GM19240 (cell line): ENCODE data around the gene TMEM125.

Source experiments
- DNase-seq: peaks from one replicate; pipeline ENCODE4 v3.0.0; 2011; ENCODE audit warnings: low spot score; ENCODE audit not compliant: insufficient read length

The TMEM125 gene

DNA sequence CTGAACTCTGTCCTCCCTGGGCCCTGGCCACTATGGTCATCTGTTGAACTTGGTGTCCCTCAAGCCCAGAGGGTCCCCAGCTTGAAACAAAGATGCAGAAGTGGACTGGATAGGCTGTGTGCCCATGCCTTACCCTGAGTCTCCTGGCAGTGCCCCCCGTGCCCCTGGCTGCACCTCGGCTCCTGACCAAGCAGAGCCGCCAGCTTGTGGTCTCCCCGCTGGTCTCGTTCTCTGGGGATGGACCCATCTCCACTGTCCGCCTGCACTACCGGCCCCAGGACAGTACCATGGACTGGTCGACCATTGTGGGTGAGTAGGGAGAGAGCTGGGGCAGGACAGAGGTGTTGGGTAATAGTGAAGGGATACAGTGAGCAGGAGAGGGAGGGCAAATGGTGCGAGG lies 41.7 kb downstream of the TMEM125 start:
- no peak for DNase-seq

DNA sequence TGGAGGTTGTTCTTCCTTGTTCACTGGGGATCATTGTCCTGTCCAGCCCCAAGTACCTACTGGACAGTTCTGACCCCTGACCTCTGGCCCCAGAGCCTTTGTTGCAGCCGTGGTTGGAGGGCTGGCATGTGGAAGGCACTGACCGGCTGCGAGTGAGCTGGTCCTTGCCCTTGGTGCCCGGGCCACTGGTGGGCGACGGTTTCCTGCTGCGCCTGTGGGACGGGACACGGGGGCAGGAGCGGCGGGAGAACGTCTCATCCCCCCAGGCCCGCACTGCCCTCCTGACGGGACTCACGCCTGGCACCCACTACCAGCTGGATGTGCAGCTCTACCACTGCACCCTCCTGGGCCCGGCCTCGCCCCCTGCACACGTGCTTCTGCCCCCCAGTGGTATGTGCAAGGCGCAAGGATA lies 42.4 kb downstream of the TMEM125 start:
- DNase-seq = no peak

DNA sequence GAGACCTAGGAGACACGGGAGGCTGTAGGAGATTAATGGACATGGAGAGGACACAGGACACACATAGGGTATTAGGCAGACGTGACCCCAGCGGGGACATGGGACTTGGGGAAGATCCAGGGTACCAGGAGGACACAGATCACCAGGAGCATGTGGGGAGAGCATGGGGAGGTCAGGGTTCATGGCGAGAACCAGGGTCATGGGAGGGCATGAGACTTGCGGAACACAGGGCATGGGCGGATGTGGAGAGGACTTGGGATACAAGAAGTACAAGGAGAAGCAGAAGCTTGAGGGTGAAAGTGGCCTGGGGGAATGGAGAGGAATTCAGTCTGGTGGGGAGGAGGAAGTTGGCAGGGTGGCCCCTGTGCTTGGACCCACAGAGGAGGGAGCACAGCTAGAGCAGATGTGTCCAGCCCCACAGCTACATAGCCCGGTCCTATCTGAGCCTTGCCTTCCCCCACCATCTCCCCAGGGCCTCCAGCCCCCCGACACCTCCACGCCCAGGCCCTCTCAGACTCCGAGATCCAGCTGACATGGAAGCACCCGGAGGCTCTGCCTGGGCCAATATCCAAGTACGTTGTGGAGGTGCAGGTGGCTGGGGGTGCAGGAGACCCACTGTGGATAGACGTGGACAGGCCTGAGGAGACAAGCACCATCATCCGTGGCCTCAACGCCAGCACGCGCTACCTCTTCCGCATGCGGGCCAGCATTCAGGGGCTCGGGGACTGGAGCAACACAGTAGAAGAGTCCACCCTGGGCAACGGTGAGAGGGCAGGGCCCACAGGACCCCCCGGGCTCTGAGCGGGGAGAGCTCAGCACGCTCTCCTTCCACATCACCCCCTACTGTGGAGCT lies 43.1 kb downstream of the TMEM125 start:
- no peak for DNase-seq

DNA sequence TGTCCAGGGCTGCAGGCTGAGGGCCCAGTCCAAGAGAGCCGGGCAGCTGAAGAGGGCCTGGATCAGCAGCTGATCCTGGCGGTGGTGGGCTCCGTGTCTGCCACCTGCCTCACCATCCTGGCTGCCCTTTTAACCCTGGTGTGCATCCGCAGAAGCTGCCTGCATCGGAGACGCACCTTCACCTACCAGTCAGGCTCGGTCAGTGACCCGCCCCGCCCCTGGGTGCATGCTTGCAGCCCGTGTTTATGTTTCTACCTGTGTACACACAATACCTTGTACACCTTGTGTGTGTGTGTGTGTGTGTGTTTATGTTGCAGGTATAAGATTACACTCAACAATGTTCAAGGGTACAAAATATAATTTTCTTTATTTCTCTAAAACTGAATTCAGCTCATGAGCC lies 44.0 kb downstream of the TMEM125 start:
- DNase-seq = no peak

DNA sequence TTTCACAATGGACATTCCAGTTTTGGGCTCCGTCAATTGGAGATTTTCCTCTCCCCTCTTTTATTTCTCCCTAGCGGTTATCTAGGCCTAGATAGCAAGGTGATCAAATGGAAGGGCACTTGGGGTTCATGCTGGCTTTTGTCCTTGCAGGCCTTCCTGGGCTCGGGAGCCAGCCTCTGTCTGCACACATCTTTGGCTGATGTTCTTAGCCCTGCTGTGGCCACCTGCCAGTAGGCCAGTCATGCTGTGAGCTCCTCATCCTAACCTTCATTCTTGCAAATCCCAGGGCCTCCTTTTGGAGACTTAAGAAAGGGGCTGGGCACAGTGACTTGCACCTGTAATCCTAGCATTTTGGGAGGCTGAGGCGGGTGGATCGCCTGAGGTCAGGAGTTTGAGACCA lies 44.5 kb downstream of the TMEM125 start:
- DNase-seq = no peak

DNA sequence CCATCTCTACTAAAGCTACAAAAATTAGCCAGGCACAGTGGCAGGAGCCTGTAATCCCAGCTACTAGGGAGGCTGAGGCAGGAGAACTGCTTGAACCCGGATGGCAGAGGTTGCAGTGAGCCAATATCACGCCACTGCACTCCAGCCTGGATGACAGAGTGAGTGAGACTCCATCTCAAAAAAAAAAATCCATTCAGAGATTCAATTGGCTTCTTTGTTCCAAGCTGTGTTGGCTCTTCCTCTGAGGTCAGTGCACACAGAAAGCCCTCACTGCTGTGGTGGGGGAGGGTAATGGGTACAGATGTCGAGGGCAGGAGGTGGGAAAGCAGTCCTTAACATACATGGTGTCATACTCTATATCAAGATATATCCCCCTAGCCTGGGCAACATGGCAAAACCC lies 45.7 kb downstream of the TMEM125 start:
- DNase-seq = no peak

DNA sequence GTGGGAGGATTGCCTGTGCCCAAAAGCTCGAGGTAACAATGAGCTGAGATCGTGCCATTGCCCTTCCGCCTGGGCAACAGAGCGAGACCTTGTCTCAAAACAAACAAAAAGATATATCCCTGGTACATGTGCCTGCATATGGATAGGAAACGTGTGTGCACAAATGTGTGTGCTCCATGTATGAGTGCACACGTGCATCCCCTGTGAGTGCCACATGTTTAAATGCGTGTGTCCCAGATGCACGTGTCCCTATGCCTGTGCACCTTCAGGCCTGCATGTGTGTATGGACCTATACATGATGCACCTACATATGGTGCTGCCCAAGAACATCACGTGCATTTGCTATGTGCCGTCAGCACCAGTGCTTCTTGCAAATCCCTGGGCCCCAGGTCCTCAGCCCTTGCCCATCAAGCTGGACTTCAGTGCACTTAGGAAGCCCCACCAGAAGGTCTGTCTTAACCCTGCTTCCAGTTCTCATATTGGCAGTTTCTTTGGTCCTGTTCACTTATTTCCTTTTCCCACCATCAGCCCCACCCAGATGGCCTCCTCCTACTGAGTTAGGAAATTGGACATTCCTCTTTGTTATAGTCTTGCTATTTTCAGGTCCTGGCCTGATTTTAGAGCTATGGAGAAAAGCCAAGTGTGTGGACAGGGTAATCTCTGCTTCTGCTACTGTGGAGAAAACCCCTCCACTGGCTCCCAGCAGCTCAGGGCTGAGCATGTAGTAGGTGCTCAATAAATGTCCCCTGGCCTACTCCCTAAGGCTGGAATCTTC lies 46.4 kb downstream of the TMEM125 start:
- DNase-seq = no peak

DNA sequence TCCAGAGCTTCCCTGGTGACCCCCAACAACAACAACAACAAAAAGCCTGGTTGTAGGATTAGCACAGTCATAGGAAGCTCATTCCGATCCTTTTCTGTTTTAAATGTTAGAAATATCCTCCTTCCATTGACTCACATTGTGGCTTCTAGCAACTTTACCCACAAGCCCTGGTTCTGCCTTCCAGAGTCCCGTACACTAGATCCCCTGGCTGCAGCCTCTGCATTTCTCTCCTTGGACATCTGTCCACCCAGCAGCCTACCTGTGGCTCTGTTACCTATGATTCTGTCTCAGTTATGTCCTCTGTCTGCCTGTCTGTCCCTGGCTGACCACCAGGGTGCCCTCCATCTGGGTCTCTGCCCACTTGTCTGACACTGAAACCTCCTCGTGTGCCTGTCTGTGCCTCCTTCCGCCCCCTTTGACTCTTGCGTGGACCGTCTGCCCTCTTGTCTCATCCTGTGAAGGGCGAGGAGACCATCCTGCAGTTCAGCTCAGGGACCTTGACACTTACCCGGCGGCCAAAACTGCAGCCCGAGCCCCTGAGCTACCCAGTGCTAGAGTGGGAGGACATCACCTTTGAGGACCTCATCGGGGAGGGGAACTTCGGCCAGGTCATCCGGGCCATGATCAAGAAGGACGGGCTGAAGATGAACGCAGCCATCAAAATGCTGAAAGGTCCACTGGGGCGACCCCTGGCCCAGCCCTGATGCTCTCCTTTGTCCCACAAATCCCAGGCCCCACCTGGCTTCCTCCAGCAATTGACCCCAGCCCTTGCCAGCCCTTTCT lies 47.1 kb downstream of the TMEM125 start:
- DNase-seq = no peak

DNA sequence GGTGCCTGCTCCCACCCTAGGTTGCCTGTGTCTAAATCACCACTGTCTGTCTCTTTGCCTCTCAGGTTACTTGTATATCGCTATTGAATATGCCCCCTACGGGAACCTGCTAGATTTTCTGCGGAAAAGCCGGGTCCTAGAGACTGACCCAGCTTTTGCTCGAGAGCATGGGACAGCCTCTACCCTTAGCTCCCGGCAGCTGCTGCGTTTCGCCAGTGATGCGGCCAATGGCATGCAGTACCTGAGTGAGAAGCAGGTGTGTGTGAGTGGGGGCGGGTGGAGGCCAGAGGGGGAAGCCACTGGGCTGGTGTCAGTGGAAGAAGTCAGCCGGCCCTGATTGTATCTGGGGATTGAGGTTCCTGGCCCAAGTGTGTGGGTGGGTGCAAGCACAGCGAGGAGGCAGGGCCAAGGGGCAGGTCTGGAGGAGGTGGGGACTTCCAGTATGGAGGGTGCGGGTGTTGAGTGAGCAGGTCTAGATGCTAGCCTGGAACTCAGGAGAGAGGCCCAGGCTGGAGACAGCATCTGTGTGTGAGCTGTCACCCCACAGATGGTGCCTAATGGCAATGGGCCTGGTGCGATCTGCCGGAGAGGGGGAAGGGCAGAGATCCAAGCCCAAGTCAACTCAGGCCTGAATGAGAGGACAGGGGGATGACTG lies 48.2 kb downstream of the TMEM125 start:
- no peak for DNase-seq

DNA sequence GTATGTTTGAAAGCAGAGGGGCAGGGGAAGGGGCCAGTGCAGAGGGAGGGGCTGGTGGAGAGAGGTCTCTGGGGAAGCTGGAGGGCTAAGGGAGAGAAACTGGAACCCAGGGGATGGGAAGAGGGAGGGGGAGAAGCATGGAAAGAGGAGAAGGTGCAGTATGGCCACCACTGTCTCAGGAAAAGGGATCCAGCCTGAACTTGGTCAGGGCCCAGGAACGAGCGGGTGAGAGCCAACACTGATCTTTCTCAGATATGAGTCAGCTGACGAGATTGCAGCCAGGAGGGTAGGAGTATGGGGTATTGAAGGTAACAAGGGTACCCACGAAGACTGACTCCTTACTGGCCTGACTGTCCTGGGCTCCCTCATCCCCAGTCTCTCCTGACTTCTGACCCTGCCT lies 49.0 kb downstream of the TMEM125 start:
- DNase-seq = no peak

DNA sequence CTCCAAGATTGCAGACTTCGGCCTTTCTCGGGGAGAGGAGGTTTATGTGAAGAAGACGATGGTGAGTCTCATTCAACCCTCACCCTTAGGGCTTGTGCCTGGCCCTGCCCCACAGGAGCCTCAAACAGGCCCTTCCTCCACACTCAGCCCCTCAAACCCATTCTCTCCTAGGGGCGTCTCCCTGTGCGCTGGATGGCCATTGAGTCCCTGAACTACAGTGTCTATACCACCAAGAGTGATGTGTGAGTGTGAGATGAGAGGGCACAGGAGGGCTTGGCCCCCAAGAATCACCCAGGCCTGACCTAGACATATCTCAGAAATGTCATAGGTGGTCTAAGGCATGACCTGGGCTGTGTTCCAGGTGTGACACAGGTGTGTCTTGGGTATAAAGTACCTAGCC lies 49.5 kb downstream of the TMEM125 start:
- no peak for DNase-seq

DNA sequence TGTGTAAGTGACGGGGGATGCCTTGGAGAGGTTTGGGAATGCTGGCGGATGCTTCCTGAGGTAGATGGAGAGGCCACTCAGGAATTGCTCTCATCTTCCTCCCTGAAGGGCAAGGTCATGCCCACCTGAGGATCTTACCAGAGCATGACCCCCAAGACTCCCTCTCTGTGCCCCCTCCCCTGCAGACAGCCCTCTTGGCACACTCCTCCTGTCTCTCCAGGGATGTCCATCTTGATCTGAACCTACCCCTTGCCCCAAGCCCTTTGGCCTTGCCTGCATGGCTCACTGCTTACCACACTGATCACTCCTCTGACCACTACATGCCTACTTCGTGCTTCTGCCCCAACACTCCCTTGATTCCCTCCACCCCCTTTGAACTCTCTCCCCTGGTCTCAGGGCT lies 50.0 kb downstream of the TMEM125 start:
- DNase-seq = no peak

DNA sequence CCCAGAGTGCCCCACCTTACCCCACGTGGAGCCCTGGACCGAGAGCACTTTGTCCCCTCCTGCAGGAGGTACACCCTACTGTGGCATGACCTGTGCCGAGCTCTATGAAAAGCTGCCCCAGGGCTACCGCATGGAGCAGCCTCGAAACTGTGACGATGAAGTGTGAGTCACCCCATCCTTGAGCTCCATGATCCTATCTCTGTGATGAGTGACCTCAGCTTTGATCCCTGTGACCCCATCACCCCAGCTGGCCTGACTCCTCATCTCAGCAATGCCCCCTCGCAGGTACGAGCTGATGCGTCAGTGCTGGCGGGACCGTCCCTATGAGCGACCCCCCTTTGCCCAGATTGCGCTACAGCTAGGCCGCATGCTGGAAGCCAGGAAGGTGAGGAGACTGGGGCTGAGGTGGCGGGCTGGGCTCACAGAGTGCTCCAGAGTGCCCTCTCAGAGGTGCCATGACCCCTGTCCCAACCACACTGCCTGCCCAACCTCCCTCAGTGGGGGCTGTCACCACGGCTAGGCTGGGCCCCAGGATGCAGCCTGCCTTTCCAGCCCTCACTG lies 51.6 kb downstream of the TMEM125 start:
- no peak for DNase-seq

DNA sequence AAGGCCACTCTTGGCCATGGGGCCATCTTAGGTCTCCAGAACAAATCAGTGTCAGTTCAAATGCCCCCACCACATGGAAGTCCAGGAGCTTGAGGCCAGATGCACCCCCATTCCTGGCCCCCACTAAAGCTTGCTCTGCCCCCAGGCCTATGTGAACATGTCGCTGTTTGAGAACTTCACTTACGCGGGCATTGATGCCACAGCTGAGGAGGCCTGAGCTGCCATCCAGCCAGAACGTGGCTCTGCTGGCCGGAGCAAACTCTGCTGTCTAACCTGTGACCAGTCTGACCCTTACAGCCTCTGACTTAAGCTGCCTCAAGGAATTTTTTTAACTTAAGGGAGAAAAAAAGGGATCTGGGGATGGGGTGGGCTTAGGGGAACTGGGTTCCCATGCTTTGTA lies 52.7 kb downstream of the TMEM125 start:
- DNase-seq = no peak
